Natural killer cell (primary cell): ENCODE measurements around the gene TICAM2. TPM values are rescaled to one million over a fixed set of nuclear protein-coding genes. Genes with fewer than 3 reads are reported as not detected.

Source experiments
- ATAC-seq, 3 donors: fragments of 150-1000 bp in 2 of 3; fragments of 200-7000 bp in 1 of 3; cut with Tn5 transposase; 1 replicate in 1 of 3; 2 replicates in 2 of 3; pipeline ENCODE4 v1.10.0; 2021; ENCODE audit warnings: mild to moderate bottlenecking in 2 of 3, moderate library complexity in 2 of 3
- DNase-seq, 2 donors: peaks; one replicate each; pipeline versions ENCODE4 v3.0.0 to v3.0.0-alpha.2; 2013 to 2021; ENCODE audit warnings: mixed read lengths in 1 of 2
- H3K27ac ChIP-seq: one replicate; pipeline ENCODE4 v1.5.1; 2013; ENCODE audit warnings: mild to moderate bottlenecking, low read length
- H3K27me3 ChIP-seq: one replicate; pipeline ENCODE4 v1.6.1; 2013; ENCODE audit warnings: low read length; ENCODE audit not compliant: control insufficient read depth, insufficient read depth
- H3K36me3 ChIP-seq: one replicate; pipeline ENCODE4 v1.6.1; 2013; ENCODE audit warnings: low read length; ENCODE audit not compliant: control insufficient read depth, insufficient read depth
- H3K4me1 ChIP-seq: one replicate; pipeline ENCODE4 v1.6.1; 2013; ENCODE audit warnings: low read length; ENCODE audit not compliant: control insufficient read depth, insufficient read depth
- H3K4me3 ChIP-seq: one replicate; pipeline ENCODE4 v1.5.1; 2013; ENCODE audit warnings: low read length
- H3K9me3 ChIP-seq: one replicate; pipeline ENCODE4 v1.6.1; 2013; ENCODE audit warnings: low read length; ENCODE audit not compliant: control insufficient read depth, insufficient read depth
- H3K27ac Mint-ChIP-seq, 2 donors: one replicate each; pipeline ENCODE4 v1.8.0; 2022; ENCODE audit warnings: mild to moderate bottlenecking in 2 of 2, mixed read lengths in 2 of 2, moderate library complexity in 1 of 2
- H3K27me3 Mint-ChIP-seq, 2 donors: one replicate each; pipeline ENCODE4 v1.8.0; 2022; ENCODE audit warnings: low read depth in 2 of 2, mixed read lengths in 2 of 2
- H3K36me3 Mint-ChIP-seq: one replicate; pipeline ENCODE4 v1.8.0; 2022; ENCODE audit warnings: mixed read lengths
- H3K4me1 Mint-ChIP-seq, 2 donors: one replicate each; pipeline ENCODE4 v1.8.0; 2022; ENCODE audit warnings: mixed read lengths in 2 of 2
- H3K4me3 Mint-ChIP-seq: one replicate; pipeline ENCODE4 v1.8.0; 2022; ENCODE audit warnings: mild to moderate bottlenecking, moderate library complexity, mixed read lengths
- H3K9me3 Mint-ChIP-seq, 2 donors: one replicate each; pipeline ENCODE4 v1.8.0; 2022; ENCODE audit warnings: mixed read lengths in 2 of 2
- CTCF ChIP-seq: fragments of 200-600 bp; IDR thresholded peaks from one replicate; pipeline ENCODE4 v1.8.0; 2022; ENCODE audit warnings: antibody characterized with exemption
- WGBS: methylation state at CpG from one replicate; pipeline ENCODE4 v1.1.7; 2013; ENCODE audit warnings: missing lambda C conversion rate; ENCODE audit not compliant: insufficient coverage; 5-methylcytosine and 5-hydroxymethylcytosine counted together
- intact Hi-C: fragments of 100-400 bp; cut with micrococcal nuclease; formaldehyde crosslinking; loops from one replicate; pipeline ENCODE4 v1.14.2; 2022
- total RNA-seq, 4 donors: library from RNA; stranded (reverse); fragments of 120-200 nt in 1 of 4; gene quantifications; one replicate each; pipeline versions ENCODE4 v1.2.3 to v1.2.4, GENCODE V29; 2013 to 2022

The TICAM2 gene
- total RNA-seq, 3 donors from 2014 or later (not counting 1 experiment from before 2014, with no cell fraction given) = 0.61 to 1.4 (median 1.3) TPM

- no peak for TF ChIP-seq CTCF
- WGBS = 96% methylated on average over 5 of the region's 9 CpGs
- Histone ChIP-seq H3K36me3 (peaks cover 7% of the 10 kb centered on the region), H3K27me3 (no peaks in the 10 kb centered on the region), H3K4me3 (no peak overlapping the region), H3K27ac (peak overlapping the region; percentile 62), H3K4me1 (peaks cover 13% of the 10 kb centered on the region), H3K9me3 (peaks cover 5% of the 10 kb centered on the region)
- H3K27me3 Mint-ChIP-seq = no peaks in the 10 kb centered on the region
- H3K27ac Mint-ChIP-seq = peak overlapping the region; percentile 93 to 98
- no peaks in the 10 kb centered on the region for H3K36me3 Mint-ChIP-seq
- ATAC-seq = no peak
- no peaks in the 10 kb centered on the region for H3K9me3 Mint-ChIP-seq
- H3K4me3 Mint-ChIP-seq = peak overlapping the region; percentile 98
- intact Hi-C loops = loop anchor here (2.0 kb wide), 1 partner anchor 81 kb away; the partner anchor contains the start of gene TMED7
- DNase-seq = no peak
- peaks cover 40 to 47% of the 10 kb centered on the region in 2 donors for H3K4me1 Mint-ChIP-seq
Observed at GRCh38 chr5:115545351-115545882, 56.9 kb downstream of the TICAM2 start.

GRCh38 chr5:115544436-115545350 is 57.6 kb downstream of the TICAM2 start, which contains the start of gene FEM1C:
TSS of gene FEM1C (minus strand) at chr5:115544775. CDS start at chr5:115543493, 1,282 bp downstream.
- peaks cover 13% of the 10 kb centered on the region for H3K4me1 ChIP-seq
- H3K27ac Mint-ChIP-seq = peak within 1 kb of the TSS; percentile 93 to 98
- H3K36me3 ChIP-seq = peaks cover 7% of the 10 kb centered on the region
- peak; percentile 95 for DNase-seq
- no peaks in the 10 kb centered on the region for H3K9me3 Mint-ChIP-seq
- H3K27me3 ChIP-seq = no peaks in the 10 kb centered on the region
- peaks cover 5% of the 10 kb centered on the region for H3K9me3 ChIP-seq
- intact Hi-C loops = loop anchor here (1.0 to 2.0 kb wide), 3 partner anchors 82 to 541 kb away; partner anchors contain the start of genes AP3S1, ATG12, COMMD10 and TMED7
- peak; percentile 89 to 96 (median 92) for ATAC-seq
- H3K36me3 Mint-ChIP-seq = no peaks in the 10 kb centered on the region
- H3K4me3 ChIP-seq = peak within 1 kb of the TSS; percentile 58
- H3K27me3 Mint-ChIP-seq = no peaks in the 10 kb centered on the region
- peaks cover 48 to 54% of the 10 kb centered on the region in 2 donors for H3K4me1 Mint-ChIP-seq
- peak within 1 kb of the TSS; percentile 98 for H3K4me3 Mint-ChIP-seq
- under 1% methylated on average over 82 of the region's 82 CpGs for WGBS
- peak within 1 kb of the TSS; percentile 98 for H3K27ac ChIP-seq
- no peak for TF ChIP-seq CTCF

GRCh38 chr5:115544043-115544435 is 58.2 kb downstream of the TICAM2 start:
- peaks cover 54 to 61% of the 10 kb centered on the region in 2 donors for H3K4me1 Mint-ChIP-seq

More at GRCh38 chr5:115544043-115544435, 58.2 kb downstream of the TICAM2 start:
- intact Hi-C loops = loop anchor here (1.0 to 2.0 kb wide), 3 partner anchors 83 to 541 kb away; partner anchors contain the start of genes AP3S1, ATG12, COMMD10 and TMED7
- Mint-ChIP-seq H3K36me3 (no peaks in the 10 kb centered on the region), H3K27me3 (no peaks in the 10 kb centered on the region), H3K4me3 (peak overlapping the region; percentile 98), H3K9me3 (no peaks in the 10 kb centered on the region), H3K27ac (peak overlapping the region; percentile 93 to 98)
- Histone ChIP-seq H3K9me3 (peaks cover 5% of the 10 kb centered on the region), H3K4me1 (peaks cover 13% of the 10 kb centered on the region), H3K27ac (peak overlapping the region; percentile 98), H3K36me3 (peaks cover 8% of the 10 kb centered on the region), H3K27me3 (no peaks in the 10 kb centered on the region), H3K4me3 (peak overlapping the region; percentile 58)
- ATAC-seq (peak; percentile 20 to 49 (median 21)), DNase-seq (peak; percentile 45 to 67)
- no peak for TF ChIP-seq CTCF
- WGBS = under 1% methylated on average over 20 of the region's 20 CpGs
